ENCODE results near the gene CDH23.

- TF ChIP-seq POLR2A (IDR thresholded peaks at IDR 0.05), result no peak
- no peak for TF ChIP-seq CTCF (IDR thresholded peaks at IDR 0.05)
These were observed 319.1 kb downstream of the CDH23 start for GRCh38 chr10:71715860-71716259.
